GM23338 (cell line): Measurements from ENCODE around the gene GPR179. TPM values are rescaled to one million over a fixed set of nuclear protein-coding genes. Genes with fewer than 3 reads are reported as not detected.

Source experiments
- ATAC-seq: fragments of 200-7000 bp; cut with Tn5 transposase; 3 replicates; pipeline ENCODE4 v1.9.1; 2020
- DNase-seq: peaks from one replicate; pipeline ENCODE4 v3.0.0-alpha.2; 2015; ENCODE audit warnings: low spot score
- H2AFZ ChIP-seq: fragments of 200-600 bp; sonication (generic); 2 replicates; pipeline ENCODE4 v1.8.0; 2016; ENCODE audit warnings: antibody characterized with exemption, mild to moderate bottlenecking, moderate library complexity
- H3F3A ChIP-seq: fragments of 200-600 bp; sonication (generic); replicated peaks from 2 replicates; pipeline ENCODE4 v1.8.0; 2017; ENCODE audit warnings: antibody characterized with exemption, mixed run types, low read depth
- H3K27ac ChIP-seq: fragments of 200-600 bp; sonication (generic); 2 replicates; pipeline ENCODE4 v1.6.1; 2016; ENCODE audit warnings: low read depth
- H3K27me3 ChIP-seq: fragments of 200-600 bp; sonication (generic); 2 replicates; pipeline ENCODE4 v1.8.0; 2016; ENCODE audit warnings: mild to moderate bottlenecking, mixed run types, moderate library complexity; ENCODE audit not compliant: insufficient read depth
- H3K36me3 ChIP-seq: fragments of 200-600 bp; sonication (generic); 2 replicates; pipeline ENCODE4 v1.8.0; 2016; ENCODE audit warnings: mild to moderate bottlenecking; ENCODE audit not compliant: insufficient read depth
- H3K4me1 ChIP-seq: fragments of 200-600 bp; sonication (generic); 2 replicates; pipeline ENCODE4 v1.8.0; 2016; ENCODE audit warnings: mild to moderate bottlenecking, moderate library complexity; ENCODE audit not compliant: insufficient read depth
- H3K4me2 ChIP-seq: fragments of 200-600 bp; sonication (generic); 2 replicates; pipeline ENCODE4 v1.7.1; 2017; ENCODE audit warnings: mixed run types
- H3K4me3 ChIP-seq: fragments of 200-600 bp; sonication (generic); 2 replicates; pipeline ENCODE4 v1.6.1; 2016; ENCODE audit warnings: mixed run types
- H3K79me2 ChIP-seq: fragments of 200-600 bp; sonication (generic); replicated peaks from 2 replicates; pipeline ENCODE4 v1.8.0; 2017; ENCODE audit warnings: mild to moderate bottlenecking; ENCODE audit not compliant: insufficient read depth
- H3K9me2 ChIP-seq: fragments of 200-600 bp; sonication (generic); 2 replicates; pipeline ENCODE4 v1.8.0; 2017; ENCODE audit not compliant: insufficient read depth
- H4K20me1 ChIP-seq: fragments of 200-600 bp; sonication (generic); replicated peaks from 2 replicates; pipeline ENCODE4 v1.8.0; 2017; ENCODE audit warnings: mild to moderate bottlenecking; ENCODE audit not compliant: insufficient read depth
- H3K27ac Mint-ChIP-seq: 2 replicates; pipeline ENCODE4 v1.8.0; 2020; ENCODE audit warnings: inconsistent platforms, mild to moderate bottlenecking, moderate library complexity, mixed read lengths
- H3K27me3 Mint-ChIP-seq: 3 replicates; pipeline ENCODE4 v1.8.0; 2022; ENCODE audit warnings: low read depth, mild to moderate bottlenecking, moderate library complexity, mixed read lengths, inconsistent platforms; ENCODE audit not compliant: insufficient read depth, poor library complexity
- H3K36me3 Mint-ChIP-seq: 3 replicates; pipeline ENCODE4 v1.8.0; 2021; ENCODE audit warnings: low read depth, mild to moderate bottlenecking, inconsistent platforms, moderate library complexity, mixed read lengths
- H3K4me1 Mint-ChIP-seq: 3 replicates; pipeline ENCODE4 v1.8.0; 2020; ENCODE audit warnings: mild to moderate bottlenecking, inconsistent platforms, mixed read lengths
- H3K4me3 Mint-ChIP-seq: 3 replicates; pipeline ENCODE4 v1.8.0; 2021; ENCODE audit warnings: moderate library complexity, mild to moderate bottlenecking, inconsistent platforms, mixed read lengths
- H3K9me3 Mint-ChIP-seq: 3 replicates; pipeline ENCODE4 v1.8.0; 2020; ENCODE audit warnings: moderate library complexity, mild to moderate bottlenecking, inconsistent platforms, mixed read lengths
- CREB1 ChIP-seq: fragments of 250-450 bp; sonication (Bioruptor Pico); IDR thresholded peaks from 2 replicates; pipeline ENCODE4 v1.5.0; 2020; ENCODE audit warnings: low read depth, mild to moderate bottlenecking, moderate library complexity
- EZH2 ChIP-seq: fragments of 200-600 bp; sonication (generic); IDR thresholded peaks from one replicate; pipeline ENCODE4 v1.8.0; 2017; ENCODE audit warnings: antibody characterized with exemption, mild to moderate bottlenecking, low read depth; ENCODE audit not compliant: unreplicated experiment
- EZH2phosphoT487 ChIP-seq: fragments of 200-600 bp; sonication (generic); IDR thresholded peaks from one replicate; pipeline ENCODE4 v1.8.1; 2018; ENCODE audit warnings: antibody characterized with exemption; ENCODE audit not compliant: unreplicated experiment
- POLR2AphosphoS5 ChIP-seq: IDR thresholded peaks from 2 replicates; pipeline ENCODE4 v1.6.1; 2016; ENCODE audit warnings: antibody characterized with exemption, low read depth
- STAT1 ChIP-seq: IDR thresholded peaks from one replicate; pipeline ENCODE4 v1.6.1; 2016; ENCODE audit warnings: antibody characterized with exemption; ENCODE audit not compliant: unreplicated experiment
- ZNF462 ChIP-seq: fragments of 250-450 bp; sonication (Bioruptor Pico); IDR thresholded peaks from 2 replicates; pipeline ENCODE4 v1.5.0; 2020; ENCODE audit warnings: mild to moderate bottlenecking, moderate library complexity
- polyA plus RNA-seq: library from polyadenylated mRNA; unstranded; fragments of >200 nt; fragmentation: Nextera tagmentation; extraction: Ambion mirVana; gene quantifications from 2 replicates; pipeline ENCODE4 v1.2.1, GENCODE V29; 2016
- total RNA-seq: library from RNA; depleted of rRNA; stranded (reverse); fragments of >200 nt; shearing (Covaris generic); gene quantifications from 2 replicates; pipeline ENCODE4 v1.2.3, GENCODE V29; 2014

GPR179 gene
- total and polyA plus RNA-seq, 2 experiments from 2014 or later, result 0.03 TPM

GRCh38 chr17:38352245-38353085, 8.7 kb upstream of the GPR179 start (continued):
- TF ChIP-seq ZNF462, result no peak
- TF ChIP-seq EZH2, result no peak
- TF ChIP-seq EZH2phosphoT487, result no peak

- Histone ChIP-seq H3K9me2 (no peaks in the 10 kb centered on the region), H4K20me1 (peaks cover 19% of the 10 kb centered on the region), H3K36me3 (no peaks in the 10 kb centered on the region), H3K4me3 (peak within 1 kb of the TSS; percentile 89), H3K27ac (peak within 1 kb of the TSS; percentile 46; the same call in 1 of the 2 replicates), H3K4me2 (peak within 1 kb of the TSS; percentile 96), H3F3A (peaks cover 24% of the 10 kb centered on the region; the same call in 1 of the 2 replicates), H2AFZ (no peak within 1 kb of the TSS), H3K27me3 (peaks cover 5% of the 10 kb centered on the region; the same call in 1 of the 2 replicates), H3K4me1 (peaks cover 43% of the 10 kb centered on the region), H3K79me2 (peaks cover 38% of the 10 kb centered on the region)
- Mint-ChIP-seq H3K27me3 (peaks cover 11% of the 10 kb centered on the region), H3K36me3 (no peaks in the 10 kb centered on the region; the same call in 2 of the 3 replicates), H3K9me3 (no peaks in the 10 kb centered on the region), H3K4me3 (peak within 1 kb of the TSS; percentile 74), H3K4me1 (peaks cover 45% of the 10 kb centered on the region), H3K27ac (peak within 1 kb of the TSS; percentile 92)
- TF ChIP-seq CREB1 (CRISPR knock-in tag) (peak; percentile 92), POLR2AphosphoS5 (peak; percentile 82), STAT1 (no peak)
- ATAC-seq (peak; percentile 78), DNase-seq (peak; percentile 95)
These were observed 7.9 kb upstream of the GPR179 start, which contains the start of gene SOCS7 for GRCh38 chr17:38351412-38352222. TSS of gene SOCS7 (plus strand) at chr17:38351844. CDS start at chr17:38352053, 209 bp downstream.
